Upper lobe of left lung (tissue), 6 donors: Measurements from ENCODE around the gene MAML2. TPM values are rescaled to one million over a fixed set of nuclear protein-coding genes. Genes with fewer than 3 reads are reported as not detected.
A peak's percentile ranks its signal among the peaks of the same experiment; 100 is the strongest.

ENCODE experiments used
- ATAC-seq, 2 donors: fragments of 200-7000 bp; cut with Tn5 transposase; one replicate each; pipeline ENCODE4 v1.9.1; 2022; ENCODE audit warnings: mild to moderate bottlenecking in 2 of 2, moderate library complexity in 2 of 2; ENCODE audit not compliant: low FRiP score in 2 of 2
- DNase-seq, 2 donors: peaks; one replicate each; pipeline ENCODE4 v3.0.0-alpha.2; 2019 to 2020
- H3K27ac ChIP-seq, 4 donors: fragments of 200-600 bp; sonication (generic); one replicate each; pipeline ENCODE4 v1.5.1; 2016 to 2019
- H3K27me3 ChIP-seq, 4 donors: fragments of 200-600 bp; sonication (generic); one replicate each; pipeline ENCODE4 v1.5.1; 2017 to 2019
- H3K36me3 ChIP-seq, 4 donors: fragments of 200-600 bp; sonication (generic); one replicate each; pipeline ENCODE4 v1.5.1; 2016 to 2019
- H3K4me1 ChIP-seq, 4 donors: fragments of 200-600 bp; sonication (generic); one replicate each; pipeline ENCODE4 v1.5.1; 2018 to 2019
- H3K4me3 ChIP-seq, 4 donors: fragments of 200-600 bp; sonication (generic); one replicate each; pipeline ENCODE4 v1.5.1; 2017 to 2019; ENCODE audit warnings: mild to moderate bottlenecking in 2 of 4, moderate library complexity in 1 of 4
- H3K9me3 ChIP-seq, 4 donors: fragments of 200-600 bp; sonication (generic); one replicate each; pipeline ENCODE4 v1.5.1; 2018 to 2019
- EP300 ChIP-seq, 4 donors: sonication (generic); formaldehyde crosslinking; IDR thresholded peaks; one replicate each; pipeline ENCODE4 v1.5.1; 2017; ENCODE audit warnings: antibody characterized with exemption in 4 of 4, control low read depth in 2 of 4
- POLR2A ChIP-seq, 4 donors: fragments of 450-650 bp; IDR thresholded peaks; one replicate each; pipeline ENCODE4 v1.5.1; 2016 to 2017; ENCODE audit warnings: antibody characterized with exemption in 4 of 4, mild to moderate bottlenecking in 2 of 4
- POLR2AphosphoS5 ChIP-seq, 2 donors: sonication (generic); formaldehyde crosslinking; IDR thresholded peaks; one replicate each; pipeline ENCODE4 v1.5.1; 2017; ENCODE audit warnings: antibody characterized with exemption in 2 of 2
- WGBS, 2 donors: methylation state at CpG; one replicate each; pipeline ENCODE4 v1.1.5; 2017 to 2018; 5-methylcytosine and 5-hydroxymethylcytosine counted together
- total RNA-seq, 6 donors: library from RNA; depleted of rRNA in 4 of 6; stranded (reverse); fragments of >200 nt in 4 of 6; gene quantifications; one replicate each; pipeline versions ENCODE4 v1.1.0 to v1.2.1, GENCODE V29; 2016 to 2021
- TF ChIP-seq, protein P1 (sequence below), 6 experiments: fragments of 450-650 bp in 4 of 6; fragments of 200-600 bp in 2 of 6; sonication (generic) in 2 of 6; IDR thresholded peaks; one replicate each; pipeline ENCODE4 v1.5.1; 2016 to 2019; ENCODE audit warnings: antibody characterized with exemption in 6 of 6
- donor health status: DM: no; HTN: no; CAD: no; lungs with moderate emphysema.
- donor health status: DM: no; HTN: yes; CAD: no; lungs with severe emphysema.

Gene MAML2
- total RNA-seq, 6 donors from 2014 or later = 19.5 to 36.6 (median 26.3) TPM

DNA sequence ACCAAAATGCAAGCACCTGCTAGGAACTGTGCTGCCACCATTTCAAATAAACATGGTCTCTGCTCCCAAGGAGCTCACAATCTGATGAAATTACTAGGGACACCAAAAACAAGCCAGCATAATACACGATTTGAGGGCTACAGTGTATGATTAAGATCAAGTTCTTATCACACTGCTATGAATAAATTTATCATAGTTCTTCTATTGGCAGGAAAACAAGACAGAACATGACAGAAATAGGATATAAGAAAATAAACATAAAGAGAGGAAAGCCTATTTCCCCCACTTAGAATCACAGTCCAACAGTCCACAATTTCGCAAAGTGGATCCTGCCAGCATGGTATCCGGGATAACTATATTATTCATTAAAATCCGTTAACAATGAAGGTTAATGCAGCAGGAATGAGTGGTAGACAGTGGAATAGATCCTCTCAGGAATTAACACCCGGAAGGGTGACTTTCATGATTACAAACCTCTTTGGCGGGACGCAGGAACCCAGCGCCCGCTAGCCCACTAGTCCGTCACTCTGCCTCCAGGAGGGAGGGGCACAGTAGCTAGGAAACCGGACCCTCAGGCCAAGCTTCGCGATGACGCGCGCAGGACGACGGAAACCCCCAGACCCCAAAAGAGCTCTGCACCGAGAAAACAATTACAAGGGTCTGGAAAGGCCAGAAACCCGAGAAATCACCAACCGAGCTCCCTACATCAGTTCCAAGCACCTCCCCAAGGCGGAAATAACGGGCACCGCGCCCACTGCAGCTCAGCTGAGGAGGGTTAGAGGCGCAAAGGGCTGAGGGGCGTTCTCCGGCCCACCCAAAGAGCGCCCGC is 46.1 kb upstream of the MAML2 start:
- peak overlapping the region; percentile 86 to 96 (median 93) for H3K4me3 ChIP-seq
- 0 to 1% methylated on average over 26 of the region's 30 CpGs for WGBS, 2 donors
- ATAC-seq (peak; percentile 71 to 78), DNase-seq (peak in 1 of 2 donors; percentile 56)
- H3K36me3 ChIP-seq = no peaks in the 10 kb centered on the region
- TF ChIP-seq EP300 (IDR thresholded peaks at IDR 0.05) = no peak
- TF ChIP-seq, protein P1, sequence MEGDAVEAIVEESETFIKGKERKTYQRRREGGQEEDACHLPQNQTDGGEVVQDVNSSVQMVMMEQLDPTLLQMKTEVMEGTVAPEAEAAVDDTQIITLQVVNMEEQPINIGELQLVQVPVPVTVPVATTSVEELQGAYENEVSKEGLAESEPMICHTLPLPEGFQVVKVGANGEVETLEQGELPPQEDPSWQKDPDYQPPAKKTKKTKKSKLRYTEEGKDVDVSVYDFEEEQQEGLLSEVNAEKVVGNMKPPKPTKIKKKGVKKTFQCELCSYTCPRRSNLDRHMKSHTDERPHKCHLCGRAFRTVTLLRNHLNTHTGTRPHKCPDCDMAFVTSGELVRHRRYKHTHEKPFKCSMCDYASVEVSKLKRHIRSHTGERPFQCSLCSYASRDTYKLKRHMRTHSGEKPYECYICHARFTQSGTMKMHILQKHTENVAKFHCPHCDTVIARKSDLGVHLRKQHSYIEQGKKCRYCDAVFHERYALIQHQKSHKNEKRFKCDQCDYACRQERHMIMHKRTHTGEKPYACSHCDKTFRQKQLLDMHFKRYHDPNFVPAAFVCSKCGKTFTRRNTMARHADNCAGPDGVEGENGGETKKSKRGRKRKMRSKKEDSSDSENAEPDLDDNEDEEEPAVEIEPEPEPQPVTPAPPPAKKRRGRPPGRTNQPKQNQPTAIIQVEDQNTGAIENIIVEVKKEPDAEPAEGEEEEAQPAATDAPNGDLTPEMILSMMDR (IDR thresholded peaks at IDR 0.05) = peak in 1 of 6 experiments; percentile 32
- H3K27me3 ChIP-seq = no peaks in the 10 kb centered on the region
- no peaks in the 10 kb centered on the region for H3K9me3 ChIP-seq
- H3K27ac ChIP-seq = peak overlapping the region; percentile 92 to 98 (median 94)
- peaks cover 16 to 33% (median 22%) of the 10 kb centered on the region in 4 donors for H3K4me1 ChIP-seq

DNA sequence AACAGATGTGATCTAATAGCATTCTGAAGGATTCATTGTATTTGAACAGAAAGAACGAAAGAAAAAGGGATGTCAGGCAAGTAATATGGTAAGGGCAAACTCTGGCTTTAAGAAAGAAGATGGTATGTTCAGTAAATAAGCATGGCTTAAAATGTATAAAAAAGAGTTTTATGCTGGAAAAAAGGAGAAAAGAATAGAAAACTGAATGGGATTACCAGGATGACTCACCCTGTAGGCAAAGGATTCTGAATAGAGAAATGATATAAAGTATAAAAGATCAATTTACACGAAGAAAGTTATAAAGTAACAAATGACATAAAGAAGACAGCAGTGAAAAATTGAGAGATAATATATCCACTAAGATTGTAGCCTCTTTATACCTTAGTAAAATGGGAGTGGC is 42.2 kb upstream of the MAML2 start:
- DNase-seq (no peak), ATAC-seq (no peak)
- TF ChIP-seq EP300 (IDR thresholded peaks at IDR 0.05) (no peak), POLR2A (IDR thresholded peaks at IDR 0.05) (no peak), POLR2AphosphoS5 (IDR thresholded peaks at IDR 0.05) (no peak)
- TF ChIP-seq, protein P1 (IDR thresholded peaks at IDR 0.05) = no peak
- H3K27me3 ChIP-seq = no peaks in the 10 kb centered on the region
- no peak overlapping the region for H3K4me3 ChIP-seq
- no peak overlapping the region for H3K27ac ChIP-seq
- WGBS, 2 donors = 77 to 91% methylated on average over 2 of the region's 2 CpGs
- peaks cover 10 to 19% (median 16%) of the 10 kb centered on the region in 4 donors for H3K4me1 ChIP-seq
- H3K9me3 ChIP-seq = no peaks in the 10 kb centered on the region
- H3K36me3 ChIP-seq = peaks cover 3 to 30% (median 5%) of the 10 kb centered on the region in 4 donors

DNA sequence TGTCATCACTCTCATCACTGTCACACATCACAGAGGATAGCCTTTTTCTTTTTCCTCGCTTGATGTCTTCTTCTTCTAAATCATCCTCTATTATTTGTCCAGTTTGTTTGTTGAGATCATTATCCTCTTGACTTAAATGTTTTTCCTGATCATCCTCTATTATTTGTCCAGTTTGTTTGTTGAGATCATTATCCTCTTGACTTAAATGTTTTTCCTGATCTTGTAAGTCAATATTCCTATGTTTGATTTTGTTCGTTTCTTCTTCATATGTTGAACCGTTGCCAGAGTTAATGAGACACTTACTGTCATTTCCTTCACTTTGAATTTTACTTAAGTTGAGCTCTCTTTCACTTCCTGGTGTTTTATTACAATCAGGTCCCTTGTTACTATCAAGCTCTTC is 41.2 kb upstream of the MAML2 start:
- 61 to 63% methylated on average over 3 of the region's 3 CpGs for WGBS, 2 donors
- ATAC-seq (no peak), DNase-seq (no peak)

DNA sequence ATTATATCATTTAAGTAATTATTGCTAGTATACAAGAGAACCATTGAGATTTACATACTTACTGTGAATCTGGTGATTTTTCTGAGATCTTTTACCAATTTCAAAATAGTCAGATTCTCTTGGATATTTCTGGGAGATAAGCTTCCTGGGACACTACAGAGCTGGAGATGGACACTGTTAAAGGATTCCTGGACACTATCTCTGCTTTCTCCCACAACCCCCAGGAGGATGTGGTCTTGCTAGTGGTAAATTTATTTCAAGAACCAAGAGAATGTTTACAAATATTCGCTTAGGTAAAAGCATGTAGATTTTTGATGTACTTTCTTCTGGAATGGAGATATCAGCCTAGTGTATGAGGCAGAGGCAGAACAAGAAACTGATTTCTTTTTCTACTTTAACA is 33.8 kb upstream of the MAML2 start:
- Histone ChIP-seq H3K36me3 (peaks cover 3 to 42% (median 6%) of the 10 kb centered on the region in 4 donors), H3K9me3 (no peaks in the 10 kb centered on the region), H3K4me3 (no peak overlapping the region), H3K27me3 (no peaks in the 10 kb centered on the region), H3K4me1 (no peaks in the 10 kb centered on the region), H3K27ac (no peak overlapping the region)
- ATAC-seq (no peak), DNase-seq (no peak)
- WGBS, 2 donors = 74 to 90% methylated on average over 1 of the region's 1 CpG
- TF ChIP-seq, protein P1 (IDR thresholded peaks at IDR 0.05) = no peak
- TF ChIP-seq POLR2AphosphoS5 (IDR thresholded peaks at IDR 0.05) (no peak), EP300 (IDR thresholded peaks at IDR 0.05) (no peak), POLR2A (IDR thresholded peaks at IDR 0.05) (no peak)

More for the DNA sequence above, 41.2 kb upstream of the MAML2 start:
- Histone ChIP-seq H3K36me3 (peaks cover 3 to 36% (median 5%) of the 10 kb centered on the region in 4 donors), H3K4me3 (no peak overlapping the region), H3K27me3 (no peaks in the 10 kb centered on the region), H3K9me3 (no peaks in the 10 kb centered on the region), H3K27ac (no peak overlapping the region), H3K4me1 (peaks cover 10 to 19% (median 16%) of the 10 kb centered on the region in 4 donors)
- TF ChIP-seq POLR2AphosphoS5 (IDR thresholded peaks at IDR 0.05) (no peak), EP300 (IDR thresholded peaks at IDR 0.05) (no peak), POLR2A (IDR thresholded peaks at IDR 0.05) (no peak)
- TF ChIP-seq, protein P1 (IDR thresholded peaks at IDR 0.05) = no peak
